Urinary bladder (tissue), 4 donors: ENCODE results near the gene SLITRK3. TPM values are rescaled to one million over a fixed set of nuclear protein-coding genes. Genes with fewer than 3 reads are reported as not detected.

Source experiments
- DNase-seq: peaks from one replicate; pipeline ENCODE4 v3.0.0-alpha.2; 2015; ENCODE audit errors: extremely low spot score
- H3K27ac ChIP-seq: one replicate; pipeline ENCODE4 v1.5.1; 2013; ENCODE audit warnings: low read depth, mild to moderate bottlenecking, moderate library complexity
- H3K36me3 ChIP-seq: one replicate; pipeline ENCODE4 v1.6.1; 2013; ENCODE audit warnings: mild to moderate bottlenecking, moderate library complexity; ENCODE audit not compliant: insufficient read depth
- H3K4me1 ChIP-seq: one replicate; pipeline ENCODE4 v1.6.1; 2013; ENCODE audit warnings: mild to moderate bottlenecking, moderate library complexity; ENCODE audit not compliant: insufficient read depth
- H3K4me3 ChIP-seq: one replicate; pipeline ENCODE4 v1.5.1; 2013; ENCODE audit warnings: low read depth, low read length
- WGBS: extraction: QIAGEN DNeasy Blood & Tissue Kit; methylation state at CpG from one replicate; pipeline ENCODE4 v1.1.7; 2013; 5-methylcytosine and 5-hydroxymethylcytosine counted together
- polyA plus RNA-seq: library from polyadenylated mRNA; stranded (reverse); fragments of 200-250 nt; gene quantifications from one replicate; pipeline ENCODE4 v1.2.3, GENCODE V29; 2013
- total RNA-seq: library from RNA; depleted of rRNA; stranded (reverse); fragments of >200 nt; gene quantifications from one replicate; pipeline ENCODE4 v1.2.3, GENCODE V29; 2014
- donor health status: healthy with polysubstance abuse.
- donor health status: healthy.

SLITRK3 gene
- total RNA-seq (2.3 TPM), polyA plus RNA-seq (0.66 TPM)

GRCh38 chr3:165195640-165196576 is at the start of gene SLITRK3:
SLITRK3 (minus strand) TSS chr3:165196384; CDS start chr3:165190830, 5,554 bp downstream.
- Histone ChIP-seq H3K4me3 (peak within 1 kb of the TSS; percentile 29), H3K27ac (no peak within 1 kb of the TSS), H3K4me1 (no peaks in the 10 kb centered on the region), H3K36me3 (no peaks in the 10 kb centered on the region)
- peak; percentile 7 for DNase-seq
- 1% methylated on average over 43 of the region's 43 CpGs for WGBS

GRCh38 chr3:165243597-165243996 is 47.4 kb upstream of the SLITRK3 start:
- no peaks in the 10 kb centered on the region for H3K36me3 ChIP-seq
- no peak overlapping the region for H3K4me3 ChIP-seq
- DNase-seq, result no peak
- no peaks in the 10 kb centered on the region for H3K4me1 ChIP-seq
- H3K27ac ChIP-seq, result no peak overlapping the region

- Histone ChIP-seq H3K4me3 (no peak overlapping the region), H3K4me1 (no peaks in the 10 kb centered on the region), H3K27ac (no peak overlapping the region), H3K36me3 (no peaks in the 10 kb centered on the region)
- no peak for DNase-seq
- 79% methylated on average over 5 of the region's 5 CpGs for WGBS
These were observed 37.5 kb upstream of the SLITRK3 start for GRCh38 chr3:165233501-165234195.

- no peaks in the 10 kb centered on the region for H3K36me3 ChIP-seq
- H3K4me1 ChIP-seq, result no peaks in the 10 kb centered on the region
- 78% methylated on average over 1 of the region's 1 CpG for WGBS
These were observed 29.4 kb upstream of the SLITRK3 start for GRCh38 chr3:165225604-165226003.

GRCh38 chr3:165217739-165218138 is 21.6 kb upstream of the SLITRK3 start:
- H3K27ac ChIP-seq, result no peak overlapping the region
- DNase-seq, result no peak
- no peaks in the 10 kb centered on the region for H3K4me1 ChIP-seq
- WGBS, result 47% methylated on average over 2 of the region's 2 CpGs
- no peaks in the 10 kb centered on the region for H3K36me3 ChIP-seq
- no peak overlapping the region for H3K4me3 ChIP-seq

More at GRCh38 chr3:165225604-165226003, 29.4 kb upstream of the SLITRK3 start:
- DNase-seq, result no peak
- no peak overlapping the region for H3K4me3 ChIP-seq
- H3K27ac ChIP-seq, result no peak overlapping the region

GRCh38 chr3:165212580-165212979 is 16.4 kb upstream of the SLITRK3 start:
- Histone ChIP-seq H3K27ac (no peak overlapping the region), H3K36me3 (no peaks in the 10 kb centered on the region), H3K4me3 (no peak overlapping the region), H3K4me1 (no peaks in the 10 kb centered on the region)
- WGBS, result 72% methylated on average over 1 of the region's 1 CpG
- no peak for DNase-seq

GRCh38 chr3:165211721-165212120 is 15.5 kb upstream of the SLITRK3 start:
- WGBS, result 90% methylated on average over 4 of the region's 4 CpGs
- Histone ChIP-seq H3K36me3 (no peaks in the 10 kb centered on the region), H3K4me3 (no peak overlapping the region), H3K4me1 (no peaks in the 10 kb centered on the region), H3K27ac (no peak overlapping the region)
- no peak for DNase-seq

- no peaks in the 10 kb centered on the region for H3K4me1 ChIP-seq
- no peak overlapping the region for H3K4me3 ChIP-seq
- no peak overlapping the region for H3K27ac ChIP-seq
- DNase-seq, result no peak
- no peaks in the 10 kb centered on the region for H3K36me3 ChIP-seq
- 82% methylated on average over 3 of the region's 3 CpGs for WGBS
These were observed 14.5 kb upstream of the SLITRK3 start for GRCh38 chr3:165210727-165211126.

- H3K4me3 ChIP-seq, result no peak overlapping the region
These were observed 13.9 kb upstream of the SLITRK3 start for GRCh38 chr3:165210132-165210531.

GRCh38 chr3:165206454-165207266 is 10.5 kb upstream of the SLITRK3 start:
- DNase-seq, result peak; percentile 68
- Histone ChIP-seq H3K4me3 (no peak overlapping the region), H3K4me1 (no peaks in the 10 kb centered on the region), H3K27ac (no peak overlapping the region), H3K36me3 (no peaks in the 10 kb centered on the region)
- 18% methylated on average over 26 of the region's 26 CpGs for WGBS

More at GRCh38 chr3:165210132-165210531, 13.9 kb upstream of the SLITRK3 start:
- Histone ChIP-seq H3K4me1 (no peaks in the 10 kb centered on the region), H3K36me3 (no peaks in the 10 kb centered on the region), H3K27ac (no peak overlapping the region)
- DNase-seq, result no peak

- Histone ChIP-seq H3K4me3 (no peak overlapping the region), H3K27ac (no peak overlapping the region), H3K36me3 (no peaks in the 10 kb centered on the region), H3K4me1 (no peaks in the 10 kb centered on the region)
- no peak for DNase-seq
- WGBS, result 92% methylated on average over 1 of the region's 1 CpG
These were observed 8.3 kb upstream of the SLITRK3 start for GRCh38 chr3:165204445-165204844.

- Histone ChIP-seq H3K4me3 (no peak overlapping the region), H3K27ac (no peak overlapping the region), H3K4me1 (no peaks in the 10 kb centered on the region), H3K36me3 (no peaks in the 10 kb centered on the region)
- 94% methylated on average over 5 of the region's 5 CpGs for WGBS
- no peak for DNase-seq
These were observed 6.8 kb upstream of the SLITRK3 start for GRCh38 chr3:165202995-165203394.

- H3K36me3 ChIP-seq, result no peaks in the 10 kb centered on the region
- WGBS, result 90% methylated on average over 2 of the region's 2 CpGs
- no peaks in the 10 kb centered on the region for H3K4me1 ChIP-seq
- DNase-seq, result no peak
- no peak overlapping the region for H3K27ac ChIP-seq
- H3K4me3 ChIP-seq, result no peak overlapping the region
These were observed 5.8 kb upstream of the SLITRK3 start for GRCh38 chr3:165201964-165202363.
